Lower leg skin (tissue), 3 donors: Measurements from ENCODE around the gene JAK1.

ENCODE experiments used
- CTCF ChIP-seq, 3 donors: fragments of 450-650 bp; IDR thresholded peaks; one replicate each; pipeline ENCODE4 v1.5.1; 2016; ENCODE audit warnings: antibody characterized with exemption in 3 of 3, mild to moderate bottlenecking in 3 of 3, moderate library complexity in 2 of 3
- POLR2A ChIP-seq, 2 donors: fragments of 450-650 bp; IDR thresholded peaks; one replicate each; pipeline ENCODE4 v1.6.1; 2016 to 2017; ENCODE audit warnings: antibody characterized with exemption in 2 of 2, mild to moderate bottlenecking in 1 of 2, moderate library complexity in 1 of 2

GRCh38 chr1:64886877-64887276 is 79.5 kb downstream of the JAK1 start:
- TF ChIP-seq CTCF (IDR thresholded peaks at IDR 0.05) (no peak), POLR2A (IDR thresholded peaks at IDR 0.05) (no peak)
